ENCODE measurements around the gene CUZD1.

Gene CUZD1

DNA sequence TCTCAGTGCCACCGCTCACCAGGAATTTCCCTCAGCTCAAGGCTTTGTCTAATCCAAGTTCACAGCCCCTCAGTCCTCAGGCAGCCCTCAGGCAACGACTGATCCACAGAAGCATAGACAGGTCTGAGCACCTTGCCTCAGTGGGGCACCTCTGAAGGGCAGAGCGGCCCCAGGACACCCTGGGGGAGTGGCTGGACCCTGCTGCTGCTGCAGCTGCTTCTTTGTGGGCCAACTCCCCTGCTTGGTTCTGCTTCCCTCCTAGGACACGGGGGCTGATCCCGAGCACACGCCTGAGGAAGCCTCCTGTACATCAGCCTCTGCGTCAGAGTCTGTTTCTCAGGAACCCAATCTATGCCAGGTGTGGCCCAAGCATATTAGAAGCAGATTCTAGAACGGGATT lies 16.2 kb downstream of the CUZD1 start:
- TF ChIP-seq, protein P1, sequence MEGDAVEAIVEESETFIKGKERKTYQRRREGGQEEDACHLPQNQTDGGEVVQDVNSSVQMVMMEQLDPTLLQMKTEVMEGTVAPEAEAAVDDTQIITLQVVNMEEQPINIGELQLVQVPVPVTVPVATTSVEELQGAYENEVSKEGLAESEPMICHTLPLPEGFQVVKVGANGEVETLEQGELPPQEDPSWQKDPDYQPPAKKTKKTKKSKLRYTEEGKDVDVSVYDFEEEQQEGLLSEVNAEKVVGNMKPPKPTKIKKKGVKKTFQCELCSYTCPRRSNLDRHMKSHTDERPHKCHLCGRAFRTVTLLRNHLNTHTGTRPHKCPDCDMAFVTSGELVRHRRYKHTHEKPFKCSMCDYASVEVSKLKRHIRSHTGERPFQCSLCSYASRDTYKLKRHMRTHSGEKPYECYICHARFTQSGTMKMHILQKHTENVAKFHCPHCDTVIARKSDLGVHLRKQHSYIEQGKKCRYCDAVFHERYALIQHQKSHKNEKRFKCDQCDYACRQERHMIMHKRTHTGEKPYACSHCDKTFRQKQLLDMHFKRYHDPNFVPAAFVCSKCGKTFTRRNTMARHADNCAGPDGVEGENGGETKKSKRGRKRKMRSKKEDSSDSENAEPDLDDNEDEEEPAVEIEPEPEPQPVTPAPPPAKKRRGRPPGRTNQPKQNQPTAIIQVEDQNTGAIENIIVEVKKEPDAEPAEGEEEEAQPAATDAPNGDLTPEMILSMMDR (conservative IDR thresholded peaks at IDR 0.05; ENCODE audit: low read length) = no peak
- no peak for DNase-seq (ENCODE audit: low read depth)

GRCh38 chr10:122828716-122829255 lies 16.9 kb downstream of the CUZD1 start:
- TF ChIP-seq, protein P1 (conservative IDR thresholded peaks at IDR 0.05; ENCODE audit: low read length) = no peak
- DNase-seq (ENCODE audit: low read depth) = no peak
- no peak overlapping the region for H3K4me3 ChIP-seq (ENCODE audit: low read length)

More for the DNA sequence above, 16.2 kb downstream of the CUZD1 start:
- H3K4me3 ChIP-seq (ENCODE audit: low read length) = no peak overlapping the region

DNA sequence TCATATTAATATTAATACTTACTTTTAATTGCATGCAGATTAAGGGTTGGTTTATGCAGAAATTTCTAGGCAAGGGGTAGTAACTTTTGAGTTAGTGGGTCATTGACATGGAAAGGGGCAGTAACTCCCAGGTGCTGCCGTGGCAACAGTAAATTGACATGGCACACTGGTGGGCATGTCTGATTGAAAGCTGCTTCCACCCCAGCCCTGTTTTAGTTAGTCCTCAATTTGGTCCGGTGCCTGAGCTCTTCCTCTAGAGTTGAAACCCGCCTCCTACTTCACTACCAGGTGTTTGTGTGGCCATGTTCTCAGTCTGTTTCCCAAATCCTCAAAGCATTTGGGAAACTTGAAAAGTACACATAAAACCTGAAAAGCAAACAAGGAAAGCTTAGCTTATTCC lies 18.4 kb downstream of the CUZD1 start:
- no peak overlapping the region for H3K4me3 ChIP-seq (ENCODE audit: low read length)
- DNase-seq (ENCODE audit: low read depth) = no peak
- TF ChIP-seq, protein P1 (conservative IDR thresholded peaks at IDR 0.05; ENCODE audit: low read length) = no peak

DNA sequence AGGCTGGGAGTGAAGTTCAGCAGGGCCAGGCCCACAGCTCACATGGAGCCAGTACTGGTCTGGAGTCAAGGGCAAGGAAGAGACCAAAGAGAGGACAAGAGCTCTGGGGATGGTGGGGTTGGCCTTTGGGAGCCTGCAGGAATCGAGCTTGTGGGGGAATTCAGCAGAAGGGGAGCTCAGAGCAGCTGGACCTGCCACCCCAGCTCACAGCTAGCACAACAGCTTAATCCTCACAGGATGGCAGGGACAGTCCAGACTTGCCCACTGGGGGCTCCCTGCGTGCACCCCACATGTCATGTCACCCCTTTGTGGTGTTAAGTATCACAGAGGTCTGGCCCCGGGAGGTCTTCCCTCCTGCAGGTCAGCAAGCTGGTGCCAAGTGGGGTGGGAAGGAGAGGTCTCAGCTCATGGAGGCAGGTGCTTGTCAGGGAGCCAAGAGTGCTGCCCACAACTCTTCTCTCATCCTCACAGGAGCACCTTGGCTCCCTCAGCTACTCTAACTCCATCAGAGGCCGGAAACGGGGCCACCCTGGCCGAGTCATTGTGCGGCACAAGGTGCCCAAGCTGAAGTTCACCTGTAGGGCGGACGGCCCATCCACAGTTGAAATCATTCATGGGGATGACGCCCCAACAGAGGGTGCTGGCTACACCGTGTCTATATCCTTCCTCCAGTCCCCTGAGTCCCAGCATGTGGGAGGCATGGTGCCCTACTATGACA lies 22.5 kb downstream of the CUZD1 start:
- no peak for DNase-seq (ENCODE audit: low read depth)
- TF ChIP-seq, protein P1 (conservative IDR thresholded peaks at IDR 0.05; ENCODE audit: low read length) = no peak
- H3K4me3 ChIP-seq (ENCODE audit: low read length) = no peak overlapping the region

DNA sequence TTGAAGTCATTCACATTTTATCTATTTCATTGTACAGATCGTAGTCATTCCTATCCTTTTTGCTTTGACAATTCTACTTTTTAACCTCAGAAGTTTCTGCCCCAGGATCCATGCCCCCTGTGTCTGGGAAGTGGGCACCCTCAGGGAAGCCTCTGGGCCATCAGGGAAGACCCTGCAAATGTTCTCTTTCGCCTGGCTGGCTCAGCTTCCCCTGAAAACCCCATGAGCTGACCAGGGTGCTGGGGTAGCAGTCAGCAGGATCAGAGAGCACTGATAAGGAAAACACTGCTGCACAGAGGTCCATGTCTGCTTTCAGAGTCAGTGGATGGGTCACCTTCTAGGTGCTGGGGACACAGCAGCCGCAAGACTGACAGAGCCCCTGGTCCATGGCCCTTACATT lies 23.8 kb downstream of the CUZD1 start:
- TF ChIP-seq, protein P1 (conservative IDR thresholded peaks at IDR 0.05; ENCODE audit: low read length) = no peak

DNA sequence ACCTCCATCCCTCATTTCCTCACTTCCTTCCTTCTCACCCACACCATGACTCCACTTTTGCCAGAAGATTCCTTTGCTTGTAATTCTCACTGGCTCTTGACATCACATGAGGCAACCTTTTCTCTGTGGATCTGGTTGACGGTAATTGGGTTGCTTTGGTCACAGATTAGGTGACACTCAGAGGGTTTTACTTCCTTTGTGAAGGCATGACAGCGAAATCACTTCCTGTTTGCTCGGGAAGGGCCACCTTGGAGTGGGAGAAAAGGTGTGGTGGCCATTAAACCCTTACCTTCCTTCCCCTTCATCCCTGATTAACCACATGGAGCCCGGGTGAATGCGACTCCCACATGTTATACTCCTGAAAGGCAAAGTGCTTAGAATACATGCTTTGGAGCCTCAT lies 30.2 kb downstream of the CUZD1 start:
- TF ChIP-seq, protein P1 (conservative IDR thresholded peaks at IDR 0.05; ENCODE audit: low read length) = no peak
- DNase-seq (ENCODE audit: low read depth) = no peak
- H3K4me3 ChIP-seq (ENCODE audit: low read length) = no peak overlapping the region

More for the DNA sequence above, 23.8 kb downstream of the CUZD1 start:
- no peak for DNase-seq (ENCODE audit: low read depth)
- no peak overlapping the region for H3K4me3 ChIP-seq (ENCODE audit: low read length)

- no peak overlapping the region for H3K4me3 ChIP-seq (ENCODE audit: low read length)
- DNase-seq (ENCODE audit: low read depth) = no peak
- TF ChIP-seq, protein P1 (conservative IDR thresholded peaks at IDR 0.05; ENCODE audit: low read length) = no peak
These were observed 31.2 kb downstream of the CUZD1 start for GRCh38 chr10:122814493-122814892.

All from AG10803 (cell line).